CD8-positive, alpha-beta memory T cell (primary cell): ENCODE data around the gene CES5A. TPM values are rescaled to one million over a fixed set of nuclear protein-coding genes. Genes with fewer than 3 reads are reported as not detected.
"Not testable (repeated sequence)": the region's sequence is repeated elsewhere in the genome, so short reads cannot be mapped to it uniquely, and the experiment has no call there.

Experiments
- CTCF ChIA-PET: fragments of 350-600 bp; sonication (Branson Sonifier 250); formaldehyde crosslinking; loops from one replicate; lab custom pipeline; 2021; ENCODE audit warnings: antibody characterized with exemption; lab: Charles Lee
- POLR2A ChIA-PET: fragments of 350-600 bp; sonication (Branson Sonifier 250); formaldehyde crosslinking; loops from one replicate; lab custom pipeline; 2021; ENCODE audit warnings: antibody characterized with exemption; lab: Charles Lee
- DNase-seq, 5 donors: peaks; one replicate each; pipeline versions ENCODE4 v3.0.0 to v3.0.0-alpha.2; 2020 to 2022; ENCODE audit warnings: mixed read lengths in 1 of 5
- H3K27ac ChIP-seq: one replicate; pipeline ENCODE4 v1.7.0; 2013; ENCODE audit warnings: low read depth, mild to moderate bottlenecking, low read length, moderate library complexity
- H3K27me3 ChIP-seq: 2 replicates; pipeline ENCODE4 v1.7.0; 2013; ENCODE audit warnings: low read length, mild to moderate bottlenecking; ENCODE audit not compliant: insufficient read depth, poor library complexity, severe bottlenecking
- H3K36me3 ChIP-seq: 2 replicates; pipeline ENCODE4 v1.7.0; 2013; ENCODE audit warnings: mild to moderate bottlenecking, low read length, moderate library complexity; ENCODE audit not compliant: insufficient read depth
- H3K4me1 ChIP-seq: 2 replicates; pipeline ENCODE4 v1.7.0; 2013; ENCODE audit warnings: mild to moderate bottlenecking, low read length, moderate library complexity; ENCODE audit not compliant: insufficient read depth
- H3K4me3 ChIP-seq: 2 replicates; pipeline ENCODE4 v1.7.0; 2013; ENCODE audit warnings: mild to moderate bottlenecking, low read length
- H3K9me3 ChIP-seq: 2 replicates; pipeline ENCODE4 v1.7.0; 2013; ENCODE audit warnings: mild to moderate bottlenecking, low read length
- H3K27ac Mint-ChIP-seq, 8 donors: one replicate each; pipeline ENCODE4 v1.8.0; 2020 to 2021; ENCODE audit warnings: mixed read lengths in 8 of 8, mild to moderate bottlenecking in 6 of 8, inconsistent platforms in 3 of 8, moderate library complexity in 3 of 8
- H3K27me3 Mint-ChIP-seq, 2 donors: one replicate each; pipeline ENCODE4 v1.8.0; 2020 to 2021; ENCODE audit warnings: mixed read lengths in 2 of 2, mild to moderate bottlenecking in 1 of 2, moderate library complexity in 1 of 2
- H3K36me3 Mint-ChIP-seq, 3 donors: one replicate each; pipeline ENCODE4 v1.8.0; 2020 to 2021; ENCODE audit warnings: mixed read lengths in 3 of 3, inconsistent platforms in 1 of 3, mild to moderate bottlenecking in 1 of 3
- H3K4me1 Mint-ChIP-seq, 3 donors: one replicate each; pipeline ENCODE4 v1.8.0; 2020 to 2021; ENCODE audit warnings: mixed read lengths in 3 of 3, inconsistent platforms in 1 of 3, mild to moderate bottlenecking in 1 of 3
- H3K4me3 Mint-ChIP-seq, 7 donors: one replicate each; pipeline ENCODE4 v1.8.0; 2020 to 2021; ENCODE audit warnings: mixed read lengths in 7 of 7, mild to moderate bottlenecking in 6 of 7, moderate library complexity in 4 of 7, inconsistent platforms in 2 of 7
- H3K9me3 Mint-ChIP-seq, 5 donors: one replicate each; pipeline ENCODE4 v1.8.0; 2020 to 2022; ENCODE audit warnings: mixed read lengths in 5 of 5, mild to moderate bottlenecking in 3 of 5, moderate library complexity in 2 of 5, inconsistent platforms in 1 of 5
- polyA plus RNA-seq: library from polyadenylated mRNA; unstranded; fragments of 300-500 nt; fragmentation: Illumina TruSeq; gene quantifications from one replicate; pipeline ENCODE4 v1.2.3, GENCODE V29; 2021
- total RNA-seq, 2 experiments: library from RNA; stranded (reverse); gene quantifications; one replicate each; pipeline ENCODE4 v1.2.3, GENCODE V29; 2021

CES5A gene
- total and polyA plus RNA-seq, 3 experiments from 2014 or later = not detected

GRCh38 chr16:55832773-55833691 is 42.1 kb downstream of the CES5A start, which contains the start of gene CES1:
CES1 (minus strand) TSS chr16:55833096; CDS start chr16:55833055, 41 bp downstream.
- H3K4me3 Mint-ChIP-seq = no peak within 1 kb of the TSS
- Histone ChIP-seq H3K27ac (no peak within 1 kb of the TSS), H3K36me3 (no peaks in the 10 kb centered on the region), H3K4me1 (no peaks in the 10 kb centered on the region), H3K9me3 (no peaks in the 10 kb centered on the region), H3K27me3 (no peaks in the 10 kb centered on the region), H3K4me3 (no peak within 1 kb of the TSS)
- no peaks in the 10 kb centered on the region for H3K9me3 Mint-ChIP-seq
- peak within 1 kb of the TSS in 1 of 8 donors; percentile 77 for H3K27ac Mint-ChIP-seq
- no peaks in the 10 kb centered on the region for H3K36me3 Mint-ChIP-seq
- peaks cover 8 to 19% of the 10 kb centered on the region in 2 donors for H3K27me3 Mint-ChIP-seq
- POLR2A ChIA-PET = no interaction called here
- no peaks in the 10 kb centered on the region for H3K4me1 Mint-ChIP-seq
- CTCF ChIA-PET = no interaction called here
- no peak for DNase-seq

DNA sequence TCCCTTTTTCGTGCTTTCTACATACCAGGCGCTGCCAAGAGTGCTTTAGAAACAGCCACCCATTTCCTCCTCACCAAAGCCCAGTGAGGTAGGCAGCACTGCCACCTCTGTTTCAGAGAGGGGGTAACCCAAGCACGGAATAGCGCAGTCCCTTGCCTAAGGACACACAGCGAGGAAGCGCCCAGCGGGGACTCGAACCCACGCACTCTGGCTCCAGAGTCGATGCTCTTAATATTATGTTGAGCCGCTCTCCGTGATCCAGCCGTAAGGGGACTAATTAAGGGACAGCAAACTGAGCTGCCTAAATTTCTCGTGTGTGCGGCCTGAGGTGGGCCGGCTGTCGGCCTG is 42.8 kb downstream of the CES5A start:
- Histone ChIP-seq H3K4me3 (no peak overlapping the region), H3K27me3 (no peaks in the 10 kb centered on the region), H3K9me3 (no peaks in the 10 kb centered on the region), H3K36me3 (no peaks in the 10 kb centered on the region), H3K27ac (no peak overlapping the region), H3K4me1 (no peaks in the 10 kb centered on the region)
- Mint-ChIP-seq H3K9me3 (no peaks in the 10 kb centered on the region), H3K4me3 (no peak overlapping the region), H3K4me1 (no peaks in the 10 kb centered on the region), H3K36me3 (no peaks in the 10 kb centered on the region), H3K27me3 (peaks cover 8 to 19% of the 10 kb centered on the region in 2 donors), H3K27ac (no peak overlapping the region)
- POLR2A ChIA-PET = no interaction called here
- DNase-seq = no peak
- CTCF ChIA-PET = no interaction called here

GRCh38 chr16:55830658-55831294 is 44.4 kb downstream of the CES5A start:
- H3K36me3 ChIP-seq = no peaks in the 10 kb centered on the region
- Mint-ChIP-seq H3K4me1 (no peaks in the 10 kb centered on the region), H3K36me3 (no peaks in the 10 kb centered on the region), H3K4me3 (no peak overlapping the region), H3K27ac (no peak overlapping the region), H3K27me3 (peaks cover 8 to 33% of the 10 kb centered on the region in 2 donors), H3K9me3 (no peaks in the 10 kb centered on the region)
- H3K4me3 ChIP-seq = no peak overlapping the region
- no peaks in the 10 kb centered on the region for H3K4me1 ChIP-seq
- no peak overlapping the region for H3K27ac ChIP-seq
- no peaks in the 10 kb centered on the region for H3K9me3 ChIP-seq
- no peak for DNase-seq
- ChIA-PET POLR2A (no interaction called here), CTCF (no interaction called here)
- H3K27me3 ChIP-seq = no peaks in the 10 kb centered on the region

GRCh38 chr16:55829232-55829631 is 45.9 kb downstream of the CES5A start:
- peaks cover 9 to 43% of the 10 kb centered on the region in 2 donors for H3K27me3 Mint-ChIP-seq
- CTCF ChIA-PET = not testable (repeated sequence)

DNA sequence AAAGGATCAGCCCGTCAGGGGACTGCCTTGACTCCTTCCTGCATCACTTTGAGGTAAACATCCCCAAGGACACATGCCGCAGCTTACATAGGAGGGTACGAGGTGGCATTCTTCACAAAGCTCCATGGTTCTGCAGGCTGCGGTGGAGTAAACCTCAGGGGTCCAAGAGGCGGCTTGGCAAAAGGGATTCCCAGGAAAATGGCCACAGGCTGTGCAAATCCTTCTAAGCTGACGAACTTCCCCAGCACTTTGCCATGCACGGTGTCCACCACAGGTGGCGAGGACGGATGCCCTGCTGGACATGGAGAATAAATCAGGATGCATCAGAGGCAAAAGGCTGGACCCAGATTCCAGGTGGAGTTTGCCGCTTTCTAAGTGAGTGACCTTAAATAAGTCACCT is 46.5 kb downstream of the CES5A start:
- Mint-ChIP-seq H3K27ac (no peak overlapping the region), H3K36me3 (no peaks in the 10 kb centered on the region), H3K4me1 (no peaks in the 10 kb centered on the region), H3K27me3 (peaks cover 9 to 43% of the 10 kb centered on the region in 2 donors), H3K4me3 (no peak overlapping the region), H3K9me3 (no peaks in the 10 kb centered on the region)
- Histone ChIP-seq H3K27me3 (no peaks in the 10 kb centered on the region), H3K9me3 (no peaks in the 10 kb centered on the region), H3K27ac (no peak overlapping the region), H3K36me3 (no peaks in the 10 kb centered on the region), H3K4me3 (no peak overlapping the region), H3K4me1 (no peaks in the 10 kb centered on the region)
- POLR2A ChIA-PET = no interaction called here
- CTCF ChIA-PET = no interaction called here
- DNase-seq = no peak

More at GRCh38 chr16:55829232-55829631, 45.9 kb downstream of the CES5A start:
- H3K27me3 ChIP-seq, H3K9me3 Mint-ChIP-seq, H3K36me3 Mint-ChIP-seq, H3K27ac ChIP-seq, H3K4me1 Mint-ChIP-seq, H3K36me3 ChIP-seq, H3K27ac Mint-ChIP-seq, H3K4me3 ChIP-seq, H3K4me1 ChIP-seq, DNase-seq, H3K4me3 Mint-ChIP-seq, H3K9me3 ChIP-seq, POLR2A ChIA-PET: not testable (repeated sequence)

DNA sequence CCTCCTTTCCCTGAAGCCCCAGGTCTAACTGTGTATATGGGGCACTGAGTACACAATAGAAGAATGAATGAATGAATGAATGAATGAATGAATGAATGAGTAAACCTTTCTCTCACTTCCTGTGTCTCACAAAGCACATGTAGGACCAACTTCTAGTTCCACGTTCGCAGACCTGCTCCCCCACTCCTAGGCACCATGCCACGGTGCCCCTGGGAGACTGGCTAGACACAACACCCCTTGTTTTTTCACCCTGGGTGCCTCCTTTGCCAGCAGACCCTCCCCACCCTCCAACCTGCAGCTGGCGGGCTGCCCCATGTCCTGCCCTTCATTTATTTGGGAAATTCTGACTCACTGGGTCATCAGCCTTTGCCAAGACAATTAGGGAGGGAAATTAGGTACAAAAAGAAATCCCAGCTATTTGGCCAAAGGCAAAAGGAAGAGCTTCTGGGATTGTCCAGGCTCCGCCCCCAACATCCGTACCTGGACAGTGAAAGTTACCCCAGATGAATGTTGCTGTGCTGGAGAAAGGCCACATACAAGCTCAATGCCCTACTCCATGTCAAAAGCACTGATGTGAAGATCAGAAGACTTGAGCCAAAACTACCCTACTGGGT is 50.0 kb downstream of the CES5A start:
- CTCF ChIA-PET = no interaction called here
- DNase-seq = no peak
- POLR2A ChIA-PET = no interaction called here
- H3K4me1 Mint-ChIP-seq = no peaks in the 10 kb centered on the region
- no peaks in the 10 kb centered on the region for H3K27me3 ChIP-seq
- H3K4me3 Mint-ChIP-seq = no peak overlapping the region
- no peak overlapping the region for H3K4me3 ChIP-seq
- no peak overlapping the region for H3K27ac Mint-ChIP-seq
- no peaks in the 10 kb centered on the region for H3K36me3 Mint-ChIP-seq
- no peaks in the 10 kb centered on the region for H3K36me3 ChIP-seq
- no peaks in the 10 kb centered on the region for H3K9me3 ChIP-seq
- H3K9me3 Mint-ChIP-seq = no peaks in the 10 kb centered on the region
- H3K27ac ChIP-seq = no peak overlapping the region
- peaks cover 16 to 63% of the 10 kb centered on the region in 2 donors for H3K27me3 Mint-ChIP-seq
- no peaks in the 10 kb centered on the region for H3K4me1 ChIP-seq

GRCh38 chr16:55824473-55825000 is 50.6 kb downstream of the CES5A start:
- no peaks in the 10 kb centered on the region for H3K36me3 ChIP-seq
- no peaks in the 10 kb centered on the region for H3K36me3 Mint-ChIP-seq
- H3K4me3 ChIP-seq = no peak overlapping the region
- no peaks in the 10 kb centered on the region for H3K27me3 ChIP-seq
- POLR2A ChIA-PET = no interaction called here
- no peaks in the 10 kb centered on the region for H3K9me3 ChIP-seq
- CTCF ChIA-PET = no interaction called here
- no peak overlapping the region for H3K27ac Mint-ChIP-seq
- H3K9me3 Mint-ChIP-seq = no peaks in the 10 kb centered on the region
- no peaks in the 10 kb centered on the region for H3K4me1 ChIP-seq
- H3K27me3 Mint-ChIP-seq = peaks cover 16 to 68% of the 10 kb centered on the region in 2 donors
- no peak for DNase-seq
- no peak overlapping the region for H3K27ac ChIP-seq
- no peaks in the 10 kb centered on the region for H3K4me1 Mint-ChIP-seq
- no peak overlapping the region for H3K4me3 Mint-ChIP-seq

DNA sequence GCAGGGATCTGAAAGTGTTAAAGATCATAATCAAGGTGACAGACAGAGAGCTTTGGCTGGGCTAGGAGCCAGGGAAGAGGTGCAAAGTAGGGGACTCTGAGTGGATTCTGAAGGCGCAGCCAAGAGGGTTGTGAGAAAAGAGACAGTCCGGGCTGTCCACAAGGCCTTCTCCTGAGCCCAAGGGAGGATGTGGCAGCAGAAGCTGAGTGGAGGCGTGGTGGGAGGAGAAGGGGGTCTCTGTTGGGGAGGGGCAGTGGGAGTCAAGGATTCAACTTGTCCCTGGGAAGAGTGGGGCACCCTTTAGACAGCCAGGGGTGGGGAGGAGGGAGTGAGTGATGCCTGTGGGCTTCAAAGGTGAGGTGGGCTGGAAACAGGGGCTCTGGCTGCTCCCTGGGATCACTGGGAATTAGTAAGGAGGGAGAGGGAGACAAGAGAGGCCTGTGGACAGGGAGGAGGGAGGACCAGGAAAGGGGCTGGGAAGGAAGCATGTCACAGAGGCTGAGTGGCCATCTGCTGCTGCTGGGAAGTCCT is 52.8 kb downstream of the CES5A start:
- no peak overlapping the region for H3K4me3 ChIP-seq
- no peaks in the 10 kb centered on the region for H3K27me3 ChIP-seq
- Mint-ChIP-seq H3K4me3 (no peak overlapping the region), H3K27me3 (peaks cover 18 to 66% of the 10 kb centered on the region in 2 donors), H3K27ac (no peak overlapping the region), H3K36me3 (no peaks in the 10 kb centered on the region), H3K4me1 (no peaks in the 10 kb centered on the region), H3K9me3 (no peaks in the 10 kb centered on the region)
- POLR2A ChIA-PET = no interaction called here
- CTCF ChIA-PET = no interaction called here
- no peak overlapping the region for H3K27ac ChIP-seq
- no peaks in the 10 kb centered on the region for H3K4me1 ChIP-seq
- no peaks in the 10 kb centered on the region for H3K36me3 ChIP-seq
- no peak for DNase-seq
- H3K9me3 ChIP-seq = no peaks in the 10 kb centered on the region
